MCF 10A (cell line): Measurements from ENCODE around the gene DDX51. TPM values are rescaled to one million over a fixed set of nuclear protein-coding genes. Genes with fewer than 3 reads are reported as not detected.

ENCODE experiments used
- BruUV-seq: library from RNA; stranded (reverse); fragments of 400-500 nt; replicated peaks from 2 replicates; lab custom pipeline; 2021; lab: Mats Ljungman, UMichigan
- CTCF ChIA-PET: fragments of 300-600 bp; sonication (Branson Sonifier 250); formaldehyde crosslinking; extraction: SDS; loops from one replicate; lab custom pipeline; 2021; ENCODE audit warnings: antibody characterized with exemption, inconsistent platforms; lab: Yijun Ruan, JAX
- POLR2A ChIA-PET: fragments of 300-600, 350-650 bp; sonication (Branson Sonifier 250); formaldehyde crosslinking; extraction: SDS; loops from one replicate; lab custom pipeline; 2020; ENCODE audit warnings: antibody characterized with exemption, inconsistent platforms; lab: Yijun Ruan, JAX
- DNase-seq: peaks from one replicate; pipeline ENCODE4 v3.0.0-alpha.2; 2018; ENCODE audit not compliant: unreplicated experiment
- H3K27ac Mint-ChIP-seq: one replicate; pipeline ENCODE4 v1.8.0; 2022; ENCODE audit warnings: mild to moderate bottlenecking, low read depth, mixed read lengths; ENCODE audit not compliant: unreplicated experiment
- H3K27me3 Mint-ChIP-seq: one replicate; pipeline ENCODE4 v1.8.0; 2022; ENCODE audit warnings: mixed read lengths; ENCODE audit not compliant: insufficient read depth, unreplicated experiment
- H3K36me3 Mint-ChIP-seq: one replicate; pipeline ENCODE4 v1.8.0; 2022; ENCODE audit warnings: mild to moderate bottlenecking, moderate library complexity, mixed read lengths; ENCODE audit not compliant: insufficient read depth, unreplicated experiment
- H3K4me1 Mint-ChIP-seq: one replicate; pipeline ENCODE4 v1.8.0; 2022; ENCODE audit warnings: mixed read lengths; ENCODE audit not compliant: insufficient read depth, unreplicated experiment
- H3K4me3 Mint-ChIP-seq: one replicate; pipeline ENCODE4 v1.8.0; 2022; ENCODE audit warnings: mild to moderate bottlenecking, moderate library complexity, mixed read lengths; ENCODE audit not compliant: unreplicated experiment
- H3K9me3 Mint-ChIP-seq: one replicate; pipeline ENCODE4 v1.8.0; 2022; ENCODE audit warnings: mixed read lengths; ENCODE audit not compliant: unreplicated experiment
- CTCF ChIP-seq: fragments of 200-600 bp; IDR thresholded peaks from one replicate; pipeline ENCODE4 v1.8.0; 2022; ENCODE audit warnings: antibody characterized with exemption, mild to moderate bottlenecking; ENCODE audit not compliant: unreplicated experiment
- intact Hi-C: fragments of 100-400 bp; cut with micrococcal nuclease; formaldehyde crosslinking; loops from 2 replicates; pipeline ENCODE4 v1.14.1; 2022
- total RNA-seq: library from RNA; stranded (reverse); gene quantifications from 2 replicates; pipeline ENCODE4 v1.2.3, GENCODE V29; 2022

DDX51 gene
- total RNA-seq, 1 experiment from 2014 or later, result 24.0 TPM

GRCh38 chr12:132125736-132126135 is 18.4 kb downstream of the DDX51 start:
- no peaks in the 10 kb centered on the region for H3K4me1 Mint-ChIP-seq
- H3K36me3 Mint-ChIP-seq, result peaks cover 58% of the 10 kb centered on the region
- intact Hi-C loops, result no loop called here
- no peak overlapping the region for H3K27ac Mint-ChIP-seq
- POLR2A ChIA-PET, result no interaction called here
- CTCF ChIA-PET, result no interaction called here
- H3K9me3 Mint-ChIP-seq, result no peaks in the 10 kb centered on the region
- no peak overlapping the region for H3K4me3 Mint-ChIP-seq
- H3K27me3 Mint-ChIP-seq, result no peaks in the 10 kb centered on the region
- no peak for DNase-seq
- TF ChIP-seq CTCF, result no peak
- no TSS peak for BruUV-seq

- no peak overlapping the region for H3K27ac Mint-ChIP-seq
- H3K4me1 Mint-ChIP-seq, result no peaks in the 10 kb centered on the region
- no peak for TF ChIP-seq CTCF
- no TSS peak for BruUV-seq
- DNase-seq, result no peak
- intact Hi-C loops, result no loop called here
- H3K9me3 Mint-ChIP-seq, result no peaks in the 10 kb centered on the region
- ChIA-PET CTCF (interaction anchor here (0.7 kb wide), 1 partner anchor 78 kb away, joined by 3 read pairs; no protein-coding TSS in a partner anchor), POLR2A (interaction anchor here (0.7 kb wide), 1 partner anchor 242 kb away, joined by 3 read pairs; no protein-coding TSS in a partner anchor)
- H3K27me3 Mint-ChIP-seq, result no peaks in the 10 kb centered on the region
- H3K4me3 Mint-ChIP-seq, result no peak overlapping the region
- peaks cover 58% of the 10 kb centered on the region for H3K36me3 Mint-ChIP-seq
Measured at GRCh38 chr12:132124766-132125425, 19.2 kb downstream of the DDX51 start.

- no peaks in the 10 kb centered on the region for H3K4me1 Mint-ChIP-seq
- H3K4me3 Mint-ChIP-seq, result no peak overlapping the region
- BruUV-seq, result no TSS peak
- TF ChIP-seq CTCF, result no peak
- intact Hi-C loops, result no loop called here
- H3K9me3 Mint-ChIP-seq, result no peaks in the 10 kb centered on the region
- POLR2A ChIA-PET, result interaction anchor here (0.7 kb wide), 1 partner anchor 243 kb away, joined by 3 read pairs; no protein-coding TSS in a partner anchor
- H3K27ac Mint-ChIP-seq, result no peak overlapping the region
- H3K27me3 Mint-ChIP-seq, result no peaks in the 10 kb centered on the region
- CTCF ChIA-PET, result interaction anchor here (0.7 kb wide), 1 partner anchor 77 kb away, joined by 3 read pairs; no protein-coding TSS in a partner anchor
- H3K36me3 Mint-ChIP-seq, result peaks cover 52% of the 10 kb centered on the region
- no peak for DNase-seq
Measured at GRCh38 chr12:132123970-132124765, 20.0 kb downstream of the DDX51 start.

GRCh38 chr12:132121283-132121682 is 22.8 kb downstream of the DDX51 start:
- no peak for DNase-seq
- no peaks in the 10 kb centered on the region for H3K27me3 Mint-ChIP-seq
- CTCF ChIA-PET, result interaction anchor here (0.6 kb wide), 3 partner anchors 21 to 560 kb away, joined by 3 read pairs; no protein-coding TSS in a partner anchor
- H3K36me3 Mint-ChIP-seq, result peaks cover 32% of the 10 kb centered on the region
- no peak overlapping the region for H3K4me3 Mint-ChIP-seq
- H3K27ac Mint-ChIP-seq, result no peak overlapping the region
- intact Hi-C loops, result no loop called here
- POLR2A ChIA-PET, result interaction anchor here (0.7 kb wide), 1 partner anchor 526 kb away, joined by 3 read pairs; no protein-coding TSS in a partner anchor
- H3K4me1 Mint-ChIP-seq, result no peaks in the 10 kb centered on the region
- TF ChIP-seq CTCF, result no peak
- H3K9me3 Mint-ChIP-seq, result no peaks in the 10 kb centered on the region
- no TSS peak for BruUV-seq
